ENCODE measurements around the gene GALNT18.

Gene GALNT18

DNA sequence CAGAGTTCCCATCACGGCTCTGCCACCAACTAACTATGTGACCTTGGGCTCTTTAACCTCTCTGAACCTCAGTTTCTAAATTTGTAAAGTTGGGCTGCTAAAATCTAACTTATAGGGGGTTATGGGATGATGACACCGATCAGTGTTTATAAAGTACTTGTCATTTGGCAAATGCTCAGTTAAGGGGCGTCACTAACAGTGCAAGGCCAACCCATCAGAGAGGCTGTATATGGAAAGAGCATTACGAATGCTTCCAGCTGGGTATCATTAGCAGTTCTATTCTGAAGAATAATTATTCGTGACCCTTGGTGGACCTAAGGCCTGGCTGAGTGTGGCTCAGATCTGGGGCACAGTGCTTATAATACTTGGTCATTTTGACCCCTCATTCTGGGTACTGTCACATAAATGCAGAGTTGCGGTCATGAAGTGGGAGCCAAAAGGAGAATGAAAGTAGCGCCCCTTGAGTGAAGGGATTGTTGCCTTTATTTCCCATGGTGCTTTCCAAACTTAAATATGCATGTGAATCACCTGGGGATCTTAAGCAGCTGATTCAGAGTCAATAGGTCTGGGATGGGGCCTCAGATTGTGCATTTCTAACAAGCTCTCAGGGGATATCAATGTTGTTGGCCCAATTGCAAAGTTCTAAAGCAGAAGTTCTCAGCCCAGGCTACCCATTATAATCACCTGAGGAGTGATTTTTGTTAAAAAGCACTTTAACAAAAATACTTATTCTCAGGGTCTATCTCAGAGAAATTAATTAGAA is 384.6 kb downstream of the GALNT18 start:
- H3K27ac ChIP-seq (ENCODE audit: low read depth, low read length): no peak overlapping the region
- H3K36me3 ChIP-seq (ENCODE audit: control insufficient read depth, insufficient read depth, low read length): no peaks in the 10 kb centered on the region
- H3K27me3 ChIP-seq (ENCODE audit: control insufficient read depth, insufficient read depth, low read length): no peaks in the 10 kb centered on the region
- H3K4me3 ChIP-seq (ENCODE audit: low read depth, low read length): no peak overlapping the region
- H3K9me3 ChIP-seq (ENCODE audit: control insufficient read depth, insufficient read depth, low read depth, low read length): no peaks in the 10 kb centered on the region
- H3K9ac ChIP-seq (ENCODE audit: low read length): no peak overlapping the region
- H3K4me1 ChIP-seq (ENCODE audit: control insufficient read depth, insufficient read depth, low read length): peaks cover 22% of the 10 kb centered on the region

DNA sequence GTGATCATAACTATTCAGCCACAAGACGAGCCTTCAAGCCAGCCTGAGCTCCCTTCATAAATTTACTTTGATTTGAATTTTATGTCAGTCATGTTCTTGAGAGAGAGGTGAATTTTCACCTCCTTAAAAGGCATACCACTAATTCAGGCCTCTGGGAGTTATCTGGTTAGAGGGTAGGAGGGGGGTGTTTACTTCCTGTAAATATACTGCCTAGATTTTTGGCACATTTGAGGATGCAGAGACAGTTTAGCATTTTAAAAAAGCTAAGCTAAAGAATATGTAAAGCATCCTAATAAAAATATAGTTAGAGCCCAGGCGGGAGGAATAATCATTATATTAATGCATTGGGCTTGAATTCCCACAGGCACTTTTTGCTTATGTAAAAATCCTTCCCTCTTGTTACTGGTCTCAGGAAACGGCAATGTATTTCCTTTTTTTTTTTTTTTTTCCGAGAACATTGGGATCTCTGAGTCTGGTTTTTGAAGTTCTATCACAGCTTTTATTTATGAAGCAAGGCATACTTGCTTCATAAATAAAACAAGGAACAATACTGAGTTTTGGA is 385.2 kb downstream of the GALNT18 start:
- H3K27ac ChIP-seq (ENCODE audit: low read depth, low read length): no peak overlapping the region
- H3K4me1 ChIP-seq (ENCODE audit: control insufficient read depth, insufficient read depth, low read length): peaks cover 22% of the 10 kb centered on the region
- no peak overlapping the region for H3K4me3 ChIP-seq (ENCODE audit: low read depth, low read length)
- H3K36me3 ChIP-seq (ENCODE audit: control insufficient read depth, insufficient read depth, low read length): no peaks in the 10 kb centered on the region
- no peaks in the 10 kb centered on the region for H3K27me3 ChIP-seq (ENCODE audit: control insufficient read depth, insufficient read depth, low read length)
- H3K9ac ChIP-seq (ENCODE audit: low read length): no peak overlapping the region
- H3K9me3 ChIP-seq (ENCODE audit: control insufficient read depth, insufficient read depth, low read depth, low read length): no peaks in the 10 kb centered on the region

DNA sequence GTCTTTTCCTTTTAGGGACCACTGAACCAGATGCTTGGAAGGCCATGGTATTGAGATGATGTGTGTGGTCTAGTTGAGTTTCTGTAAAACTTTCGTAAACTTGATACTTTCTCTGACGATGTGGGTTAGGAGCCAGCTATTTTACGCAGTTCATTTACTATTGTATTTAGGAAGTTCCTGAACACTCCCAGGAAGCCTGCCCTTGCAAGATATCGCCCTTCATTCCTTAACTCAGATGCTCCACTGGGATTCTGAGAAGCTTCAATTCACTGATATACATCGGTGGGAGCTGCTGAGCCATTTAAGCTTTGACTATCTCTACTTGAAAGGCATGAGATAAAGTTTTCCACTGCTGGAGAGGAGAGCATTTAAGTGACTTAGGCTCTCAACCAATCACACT is 390.0 kb downstream of the GALNT18 start:
- H3K4me1 ChIP-seq (ENCODE audit: control insufficient read depth, insufficient read depth, low read length): peaks cover 7% of the 10 kb centered on the region; the same call in 1 of the 2 replicates
- H3K27me3 ChIP-seq (ENCODE audit: control insufficient read depth, insufficient read depth, low read length): no peaks in the 10 kb centered on the region
- no peak overlapping the region for H3K27ac ChIP-seq (ENCODE audit: low read depth, low read length)

DNA sequence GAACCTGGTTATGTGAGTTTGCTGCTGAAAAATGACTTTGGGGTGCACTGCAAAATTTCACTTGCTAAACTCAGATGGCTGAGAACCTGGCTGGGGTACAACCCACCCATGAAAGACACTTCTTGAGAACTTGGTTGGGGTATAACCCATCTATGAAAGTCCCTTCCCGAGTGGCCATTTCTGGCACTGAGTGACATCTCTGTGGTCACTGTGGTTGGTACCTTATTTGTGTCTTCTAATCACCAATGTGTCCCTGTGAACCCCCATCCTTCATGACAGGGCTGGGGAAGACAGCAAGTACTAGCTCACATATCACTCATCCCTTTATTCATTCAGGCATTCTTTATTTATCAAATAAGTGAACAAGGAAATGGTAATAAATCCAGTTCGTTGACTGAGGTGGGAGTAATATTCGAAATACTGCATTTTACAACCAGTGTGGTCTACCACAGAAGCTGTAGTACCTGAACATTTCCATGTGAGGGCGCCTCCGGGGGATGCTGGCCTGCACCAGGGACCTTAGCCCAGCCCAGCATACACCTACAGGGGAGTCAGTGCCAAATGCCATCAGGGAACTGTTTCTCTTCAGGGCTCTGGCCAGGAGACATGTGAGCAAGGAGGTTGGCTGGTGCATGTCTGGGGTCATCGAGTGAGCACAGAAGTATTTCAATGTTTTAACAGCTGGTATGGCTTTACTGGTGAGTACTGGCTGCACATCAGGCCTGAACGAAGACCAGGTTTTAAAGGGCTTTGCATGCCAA is 390.8 kb downstream of the GALNT18 start:
- no peak overlapping the region for H3K27ac ChIP-seq (ENCODE audit: low read depth, low read length)
- H3K36me3 ChIP-seq (ENCODE audit: control insufficient read depth, insufficient read depth, low read length): no peaks in the 10 kb centered on the region
- H3K4me1 ChIP-seq (ENCODE audit: control insufficient read depth, insufficient read depth, low read length): peaks cover under 1% of the 10 kb centered on the region; the same call in 1 of the 2 replicates
- H3K27me3 ChIP-seq (ENCODE audit: control insufficient read depth, insufficient read depth, low read length): no peaks in the 10 kb centered on the region
- H3K4me3 ChIP-seq (ENCODE audit: low read depth, low read length): no peak overlapping the region
- H3K9ac ChIP-seq (ENCODE audit: low read length): no peak overlapping the region
- peaks cover 3% of the 10 kb centered on the region for H3K9me3 ChIP-seq (ENCODE audit: control insufficient read depth, insufficient read depth, low read depth, low read length)

More for the DNA sequence above, 390.0 kb downstream of the GALNT18 start:
- Histone ChIP-seq H3K36me3 (ENCODE audit: control insufficient read depth, insufficient read depth, low read length) (no peaks in the 10 kb centered on the region), H3K9me3 (ENCODE audit: control insufficient read depth, insufficient read depth, low read depth, low read length) (no peaks in the 10 kb centered on the region; the same call in 1 of the 2 replicates), H3K4me3 (ENCODE audit: low read depth, low read length) (no peak overlapping the region), H3K9ac (ENCODE audit: low read length) (no peak overlapping the region)

DNA sequence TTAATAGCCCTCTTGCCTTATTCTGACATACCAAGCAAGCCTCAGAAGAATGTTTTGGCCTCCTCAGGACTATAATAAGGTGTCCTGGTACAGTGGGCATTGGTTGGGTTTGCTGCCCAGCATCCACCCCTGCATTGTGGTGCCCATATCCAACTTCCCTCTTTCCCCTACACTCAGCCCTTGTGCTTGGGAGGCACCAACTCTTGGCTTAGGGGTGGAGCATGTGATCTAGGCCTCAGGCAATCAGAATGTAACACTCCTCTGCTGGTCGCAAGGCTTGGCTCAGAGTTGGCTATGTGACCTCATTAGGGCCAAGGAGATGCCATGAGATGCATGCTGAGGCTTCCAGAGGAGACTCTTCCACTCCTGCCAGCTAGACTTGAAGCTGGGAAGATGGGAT is 391.7 kb downstream of the GALNT18 start:
- no peaks in the 10 kb centered on the region for H3K27me3 ChIP-seq (ENCODE audit: control insufficient read depth, insufficient read depth, low read length)
- H3K4me3 ChIP-seq (ENCODE audit: low read depth, low read length): no peak overlapping the region
- H3K9me3 ChIP-seq (ENCODE audit: control insufficient read depth, insufficient read depth, low read depth, low read length): peaks cover 4% of the 10 kb centered on the region
- no peaks in the 10 kb centered on the region for H3K4me1 ChIP-seq (ENCODE audit: control insufficient read depth, insufficient read depth, low read length)
- H3K36me3 ChIP-seq (ENCODE audit: control insufficient read depth, insufficient read depth, low read length): no peaks in the 10 kb centered on the region
- H3K9ac ChIP-seq (ENCODE audit: low read length): no peak overlapping the region
- H3K27ac ChIP-seq (ENCODE audit: low read depth, low read length): no peak overlapping the region

DNA sequence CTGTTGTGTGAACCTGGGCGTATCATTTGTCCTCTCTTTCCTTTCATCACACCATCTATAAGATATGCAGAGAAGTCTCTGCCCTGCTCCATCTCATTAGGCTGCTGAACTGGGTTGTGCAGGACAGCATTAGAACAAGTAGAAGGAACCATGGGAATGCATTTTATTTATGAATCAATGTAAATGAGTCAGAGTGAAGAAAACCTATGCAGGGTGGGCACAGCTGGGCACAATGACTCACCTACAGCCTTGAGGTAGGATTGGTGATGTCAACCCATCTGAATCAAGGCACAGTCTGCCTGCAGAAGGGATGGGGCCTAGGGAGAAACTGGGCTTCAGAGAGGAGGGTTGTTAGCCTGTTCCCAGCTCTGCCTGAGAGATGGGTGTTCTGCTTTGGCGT is 392.2 kb downstream of the GALNT18 start:
- H3K36me3 ChIP-seq (ENCODE audit: control insufficient read depth, insufficient read depth, low read length): no peaks in the 10 kb centered on the region
- no peak overlapping the region for H3K27ac ChIP-seq (ENCODE audit: low read depth, low read length)
- H3K4me1 ChIP-seq (ENCODE audit: control insufficient read depth, insufficient read depth, low read length): no peaks in the 10 kb centered on the region
- peaks cover 4% of the 10 kb centered on the region for H3K9me3 ChIP-seq (ENCODE audit: control insufficient read depth, insufficient read depth, low read depth, low read length)
- H3K4me3 ChIP-seq (ENCODE audit: low read depth, low read length): no peak overlapping the region
- H3K27me3 ChIP-seq (ENCODE audit: control insufficient read depth, insufficient read depth, low read length): no peaks in the 10 kb centered on the region
- no peak overlapping the region for H3K9ac ChIP-seq (ENCODE audit: low read length)

DNA sequence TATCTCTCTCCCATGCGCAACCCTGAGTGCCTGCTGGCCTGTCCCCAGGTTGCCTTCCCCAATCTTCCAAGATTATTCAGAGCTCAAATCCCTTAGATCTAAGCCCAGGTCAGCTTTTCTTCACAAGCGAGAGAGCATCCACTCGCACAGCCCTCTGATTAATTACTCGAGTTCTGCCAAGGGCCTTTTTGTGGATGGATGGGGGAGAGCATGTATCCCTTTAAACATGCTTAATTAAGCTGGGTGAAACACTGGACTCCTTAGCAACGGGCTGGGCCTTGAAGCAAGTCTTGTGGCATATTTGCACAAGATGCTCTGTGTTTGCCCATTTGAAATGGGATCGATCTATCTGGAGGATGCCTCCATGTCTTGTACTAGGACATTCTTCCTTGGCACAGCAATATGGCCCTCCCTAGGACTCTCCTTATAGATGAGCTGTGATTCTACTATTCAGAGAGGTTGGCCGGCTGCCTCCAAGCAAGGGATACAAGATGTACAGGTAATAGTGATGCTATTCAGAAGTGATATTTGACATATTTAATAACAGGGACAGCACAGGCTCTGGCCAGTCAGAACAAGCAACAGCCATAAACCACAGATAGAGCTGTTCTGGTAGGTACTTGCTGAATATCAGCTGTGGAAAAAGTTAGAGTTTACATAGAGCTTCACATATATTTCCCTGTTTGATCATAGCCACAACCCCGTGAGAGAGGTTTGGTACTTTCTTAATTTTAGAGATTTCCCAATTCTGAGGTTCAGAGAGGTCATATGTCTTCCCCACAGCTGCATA is 394.3 kb downstream of the GALNT18 start:
- Histone ChIP-seq H3K9me3 (ENCODE audit: control insufficient read depth, insufficient read depth, low read depth, low read length) (peaks cover 4% of the 10 kb centered on the region), H3K27ac (ENCODE audit: low read depth, low read length) (no peak overlapping the region), H3K27me3 (ENCODE audit: control insufficient read depth, insufficient read depth, low read length) (no peaks in the 10 kb centered on the region), H3K4me3 (ENCODE audit: low read depth, low read length) (no peak overlapping the region), H3K9ac (ENCODE audit: low read length) (no peak overlapping the region), H3K36me3 (ENCODE audit: control insufficient read depth, insufficient read depth, low read length) (no peaks in the 10 kb centered on the region), H3K4me1 (ENCODE audit: control insufficient read depth, insufficient read depth, low read length) (no peaks in the 10 kb centered on the region)

Measured in HUES6 (cell line).